Gastroesophageal sphincter (tissue), 3 donors: ENCODE measurements around the gene NUAK1.

Experiments used
- CTCF ChIP-seq, 4 experiments: fragments of 200-600 bp in 2 of 4; fragments of 450-650 bp in 2 of 4; sonication (generic) in 1 of 4; IDR thresholded peaks; one replicate each; pipeline ENCODE4 v1.5.1; 2017 to 2019; ENCODE audit warnings: antibody characterized with exemption in 4 of 4, mild to moderate bottlenecking in 2 of 4, moderate library complexity in 2 of 4
- EP300 ChIP-seq: sonication (generic); formaldehyde crosslinking; IDR thresholded peaks from one replicate; pipeline ENCODE4 v1.6.1; 2017; ENCODE audit warnings: antibody characterized with exemption, mild to moderate bottlenecking
- POLR2A ChIP-seq, 2 donors: fragments of 450-650 bp; IDR thresholded peaks; one replicate each; pipeline ENCODE4 v1.6.1; 2017; ENCODE audit warnings: antibody characterized with exemption in 2 of 2, mild to moderate bottlenecking in 2 of 2, moderate library complexity in 1 of 2
- POLR2AphosphoS5 ChIP-seq: sonication (generic); formaldehyde crosslinking; IDR thresholded peaks from one replicate; pipeline ENCODE4 v1.6.1; 2017; ENCODE audit warnings: antibody characterized with exemption

GRCh38 chr12:106020736-106021135, 118.0 kb downstream of the NUAK1 start:
- no peak for TF ChIP-seq EP300
- no peak for TF ChIP-seq CTCF (IDR thresholded peaks at IDR 0.05)
- TF ChIP-seq POLR2AphosphoS5 = no peak
- no peak for TF ChIP-seq POLR2A (IDR thresholded peaks at IDR 0.05)
